HEK293 (cell line): ENCODE measurements around the gene KCNMA1.

ENCODE experiments used
- CTCF ChIP-seq: fragments of 450-650 bp; formaldehyde crosslinking; IDR thresholded peaks from 2 replicates; pipeline ENCODE4 v1.5.1; 2016; ENCODE audit warnings: missing biosample characterization, missing genetic modification characterization
- KLF7 ChIP-seq: fragments of 450-650 bp; formaldehyde crosslinking; IDR thresholded peaks from 2 replicates; pipeline ENCODE4 v1.5.1; 2016; ENCODE audit warnings: missing biosample characterization, missing genetic modification characterization, borderline replicate concordance
- MEIS1 ChIP-seq: sonication (generic); formaldehyde crosslinking; IDR thresholded peaks from 2 replicates; pipeline ENCODE4 v1.8.1; 2022; ENCODE audit warnings: missing genetic modification reagents, mild to moderate bottlenecking, borderline replicate concordance
- PBX3 ChIP-seq: sonication (generic); formaldehyde crosslinking; IDR thresholded peaks from 2 replicates; pipeline ENCODE4 v1.8.1; 2022; ENCODE audit warnings: mild to moderate bottlenecking, moderate library complexity, missing genetic modification reagents
- REST ChIP-seq: fragments of 450-650 bp; formaldehyde crosslinking; IDR thresholded peaks from 2 replicates; pipeline ENCODE4 v1.5.1; 2016; ENCODE audit warnings: missing biosample characterization, missing genetic modification characterization
- TCF7L2 ChIP-seq: IDR thresholded peaks from 2 replicates; pipeline ENCODE4 v1.6.1; 2011; ENCODE audit warnings: low read depth, mild to moderate bottlenecking, inconsistent platforms, low read length, moderate library complexity, borderline replicate concordance
- ZNF114 ChIP-seq: fragments of 450-650 bp; formaldehyde crosslinking; IDR thresholded peaks from 2 replicates; pipeline ENCODE4 v1.5.0; 2017; ENCODE audit warnings: missing biosample characterization, missing genetic modification characterization
- ZNF138 ChIP-seq: fragments of 450-650 bp; formaldehyde crosslinking; IDR thresholded peaks from 2 replicates; pipeline ENCODE4 v1.5.1; 2016; ENCODE audit warnings: missing biosample characterization, missing genetic modification characterization, borderline replicate concordance
- ZNF248 ChIP-seq: fragments of 450-650 bp; formaldehyde crosslinking; IDR thresholded peaks from 2 replicates; pipeline ENCODE4 v1.5.1; 2017; ENCODE audit warnings: missing biosample characterization, missing genetic modification characterization
- ZNF423 ChIP-seq: fragments of 450-650 bp; formaldehyde crosslinking; IDR thresholded peaks from 2 replicates; pipeline ENCODE4 v1.5.1; 2016; ENCODE audit warnings: missing biosample characterization, missing genetic modification characterization
- ZNF561 ChIP-seq: fragments of 450-650 bp; IDR thresholded peaks from 2 replicates; pipeline ENCODE4 v1.5.1; 2018; ENCODE audit warnings: missing biosample characterization, missing genetic modification characterization, borderline replicate concordance
- ZNF585B ChIP-seq: fragments of 450-650 bp; formaldehyde crosslinking; IDR thresholded peaks from 2 replicates; pipeline ENCODE4 v1.5.1; 2016; ENCODE audit warnings: missing biosample characterization, missing genetic modification characterization
- ZSCAN16 ChIP-seq: fragments of 450-650 bp; formaldehyde crosslinking; IDR thresholded peaks from 2 replicates; pipeline ENCODE4 v1.5.1; 2016; ENCODE audit warnings: missing biosample characterization, missing genetic modification characterization

- no peak for TF ChIP-seq PBX3 (CRISPR knock-in tag)
- TF ChIP-seq CTCF: no peak
- no peak for TF ChIP-seq MEIS1
- TF ChIP-seq REST: no peak
- TF ChIP-seq ZSCAN16: no peak
- TF ChIP-seq ZNF423 (tag by site-specific recombination): no peak
- TF ChIP-seq KLF7 (tag by site-specific recombination): no peak
- TF ChIP-seq ZNF248: no peak
- no peak for TF ChIP-seq TCF7L2
- TF ChIP-seq ZNF138 (tag by site-specific recombination): no peak
- TF ChIP-seq ZNF114 (tag by site-specific recombination): no peak
- no peak for TF ChIP-seq ZNF585B (tag by site-specific recombination)
- TF ChIP-seq ZNF561 (tag by site-specific recombination): no peak
Observed at GRCh38 chr10:76922666-76923065, 714.9 kb downstream of the KCNMA1 start.
